T-cell (primary cell): Measurements from ENCODE around the gene KLF17. TPM values are rescaled to one million over a fixed set of nuclear protein-coding genes. Genes with fewer than 3 reads are reported as not detected.

Source experiments
- ATAC-seq, 4 experiments: fragments of 200-7000 bp in 3 of 4; fragments of 150-1000 bp in 1 of 4; cut with Tn5 transposase; replicated peaks in 1 of 4; 1 replicate in 3 of 4; 2 replicates in 1 of 4; pipeline ENCODE4 v1.10.0; 2021; ENCODE audit warnings: moderate library complexity in 3 of 4, mild to moderate bottlenecking in 2 of 4, moderate number of reproducible peaks in 1 of 4
- CTCF ChIA-PET, 2 donors: fragments of 300-600 bp; sonication (Branson Sonifier 250); formaldehyde crosslinking; loops; one replicate each; lab custom pipeline; 2022; ENCODE audit warnings: antibody characterized with exemption in 2 of 2; lab: Charles Lee
- POLR2A ChIA-PET, 2 donors: fragments of 300-600 bp; sonication (Branson Sonifier 250); formaldehyde crosslinking; loops; one replicate each; lab custom pipeline; 2022; ENCODE audit warnings: antibody characterized with exemption in 2 of 2; lab: Charles Lee
- DNase-seq, 35 experiments: peaks; one replicate each; pipeline versions ENCODE4 v3.0.0 to v3.0.0-alpha.2; 2013 to 2023
- H3K27ac ChIP-seq: one replicate; pipeline ENCODE4 v1.5.1; 2013; ENCODE audit warnings: low read length
- H3K27me3 ChIP-seq, 2 experiments: replicated peaks in 1 of 2; 1 replicate in 1 of 2; 2 replicates in 1 of 2; pipeline versions ENCODE4 v1.6.1 to v1.7.0; 2013; ENCODE audit warnings: low read length in 1 of 2, mixed read lengths in 1 of 2; ENCODE audit not compliant: control insufficient read depth in 2 of 2, insufficient read depth in 2 of 2; ENCODE audit errors: extremely low read depth in 1 of 2
- H3K36me3 ChIP-seq, 2 donors: 1 replicate in 1 of 2; 2 replicates in 1 of 2; pipeline versions ENCODE4 v1.6.1 to v1.7.0; 2013; ENCODE audit warnings: low read length in 1 of 2; ENCODE audit not compliant: control insufficient read depth in 2 of 2, insufficient read depth in 1 of 2; ENCODE audit errors: extremely low read depth in 1 of 2
- H3K4me1 ChIP-seq, 2 experiments: 1 replicate in 1 of 2; 2 replicates in 1 of 2; pipeline versions ENCODE4 v1.6.1 to v1.7.0; 2013; ENCODE audit warnings: low read length in 2 of 2, mixed read lengths in 1 of 2; ENCODE audit not compliant: insufficient read depth in 2 of 2, control insufficient read depth in 1 of 2; ENCODE audit errors: extremely low read depth in 1 of 2
- H3K4me3 ChIP-seq, 2 donors: 1 replicate in 1 of 2; 2 replicates in 1 of 2; pipeline versions ENCODE4 v1.5.1 to v1.7.0; 2013; ENCODE audit warnings: mild to moderate bottlenecking in 2 of 2, low read length in 1 of 2, moderate library complexity in 1 of 2; ENCODE audit not compliant: control insufficient read depth in 1 of 2; ENCODE audit errors: extremely low read depth in 1 of 2
- H3K9me3 ChIP-seq: 2 replicates; pipeline ENCODE4 v1.7.0; 2013
- H3K27ac Mint-ChIP-seq, 2 donors: one replicate each; pipeline ENCODE4 v1.8.0; 2020 to 2021; ENCODE audit warnings: mild to moderate bottlenecking in 2 of 2, mixed read lengths in 2 of 2
- H3K27me3 Mint-ChIP-seq, 2 donors: one replicate each; pipeline ENCODE4 v1.8.0; 2021 to 2022; ENCODE audit warnings: mixed read lengths in 2 of 2
- H3K36me3 Mint-ChIP-seq: one replicate; pipeline ENCODE4 v1.8.0; 2021; ENCODE audit warnings: mixed read lengths
- H3K4me1 Mint-ChIP-seq, 3 donors: one replicate each; pipeline ENCODE4 v1.8.0; 2020 to 2022; ENCODE audit warnings: mixed read lengths in 3 of 3, mild to moderate bottlenecking in 1 of 3
- H3K4me3 Mint-ChIP-seq, 3 donors: one replicate each; pipeline ENCODE4 v1.8.0; 2020 to 2022; ENCODE audit warnings: mild to moderate bottlenecking in 3 of 3, mixed read lengths in 3 of 3, moderate library complexity in 3 of 3
- H3K9me3 Mint-ChIP-seq, 3 donors: one replicate each; pipeline ENCODE4 v1.8.0; 2020 to 2022; ENCODE audit warnings: mixed read lengths in 3 of 3
- WGBS: methylation state at CpG from one replicate; pipeline ENCODE4 v1.1.5; 2013; ENCODE audit warnings: missing lambda C conversion rate; ENCODE audit not compliant: insufficient coverage; 5-methylcytosine and 5-hydroxymethylcytosine counted together
- total RNA-seq, 35 experiments: library from RNA in 6 of 35; stranded (reverse) in 6 of 35; fragments of 120-200 nt in 1 of 35; gene quantifications; one replicate each; pipeline versions ENCODE4 v1.2.1 to v1.2.4 and lab custom pipeline; 2013 to 2026

The KLF17 gene
- total RNA-seq, 5 donors from 2014 or later (not counting 1 experiment from before 2014, with no cell fraction given): not detected

- ATAC-seq: no peak
Measured at GRCh38 chr1:44141531-44141930, 22.9 kb downstream of the KLF17 start, which contains the start of gene KLF18. TSS of gene KLF18 (minus strand) at chr1:44141631. CDS start at chr1:44141631, 0 bp downstream.

DNA sequence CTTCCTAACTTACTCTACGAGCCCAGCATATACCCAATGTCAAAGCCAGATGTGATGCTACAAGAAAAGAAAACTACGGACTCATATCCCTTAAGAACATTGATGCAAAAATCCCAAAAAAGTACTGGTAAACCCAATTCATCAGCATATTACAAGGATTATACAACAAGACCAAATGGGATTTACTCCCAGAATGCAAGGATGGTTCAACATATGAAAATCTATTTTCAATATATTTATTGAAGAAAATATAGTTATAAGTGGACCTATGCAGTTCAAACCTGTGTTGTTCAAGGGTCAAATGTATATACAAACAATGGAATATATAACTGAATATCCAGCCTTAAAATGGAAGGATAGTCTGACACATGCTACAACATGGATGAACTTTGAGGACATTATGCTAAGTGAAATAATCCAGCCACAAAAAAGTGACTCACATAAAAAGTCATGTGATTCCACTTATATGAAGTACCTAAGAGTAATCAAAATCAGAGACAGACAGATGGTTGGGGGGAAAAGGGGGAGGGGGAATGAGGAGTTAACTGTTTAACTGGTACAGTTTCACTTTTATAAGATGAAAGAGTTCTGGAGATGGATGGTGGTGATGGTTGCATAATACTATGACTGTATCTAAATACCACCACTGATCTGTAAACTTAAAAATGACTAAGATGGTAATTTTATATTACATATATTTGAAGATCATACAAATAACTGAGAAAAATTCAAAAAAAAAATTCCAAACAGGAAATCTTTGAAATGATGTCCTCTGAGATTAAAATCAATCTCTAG, 26.5 kb downstream of the KLF17 start:
- POLR2A ChIA-PET: no interaction called here
- Histone ChIP-seq H3K27me3 (peaks cover 0 to 10% of the 10 kb centered on the region in 2 experiments), H3K4me1 (no peaks in the 10 kb centered on the region), H3K4me3 (no peak overlapping the region), H3K36me3 (no peaks in the 10 kb centered on the region), H3K9me3 (no peaks in the 10 kb centered on the region), H3K27ac (no peak overlapping the region)
- H3K4me1 Mint-ChIP-seq: no peaks in the 10 kb centered on the region
- H3K4me3 Mint-ChIP-seq: no peak overlapping the region
- H3K27ac Mint-ChIP-seq: no peak overlapping the region
- ATAC-seq (no peak), DNase-seq (no peak)
- peaks cover 3 to 5% of the 10 kb centered on the region in 2 donors for H3K27me3 Mint-ChIP-seq
- 100% methylated on average over 1 of the region's 2 CpGs for WGBS
- CTCF ChIA-PET: no interaction called here
- H3K36me3 Mint-ChIP-seq: no peaks in the 10 kb centered on the region
- H3K9me3 Mint-ChIP-seq: peaks cover 8 to 23% (median 19%) of the 10 kb centered on the region in 3 donors

More at GRCh38 chr1:44141531-44141930, 22.9 kb downstream of the KLF17 start, which contains the start of gene KLF18:
- Histone ChIP-seq H3K9me3 (no peaks in the 10 kb centered on the region), H3K4me3 (no peak within 1 kb of the TSS), H3K27ac (no peak within 1 kb of the TSS), H3K36me3 (no peaks in the 10 kb centered on the region), H3K27me3 (peaks cover 0 to 14% of the 10 kb centered on the region in 2 experiments), H3K4me1 (no peaks in the 10 kb centered on the region)
- H3K4me3 Mint-ChIP-seq: no peak within 1 kb of the TSS
- H3K4me1 Mint-ChIP-seq: no peaks in the 10 kb centered on the region
- H3K27me3 Mint-ChIP-seq: peaks cover 10 to 15% of the 10 kb centered on the region in 2 donors
- H3K27ac Mint-ChIP-seq: no peak within 1 kb of the TSS
- H3K9me3 Mint-ChIP-seq: peaks cover 8 to 18% (median 18%) of the 10 kb centered on the region in 3 donors
- no peaks in the 10 kb centered on the region for H3K36me3 Mint-ChIP-seq
- no peak for DNase-seq
- ChIA-PET CTCF (no interaction called here), POLR2A (no interaction called here)
- WGBS: no CpG with 5 or more reads among the region's 1 CpG

GRCh38 chr1:44146536-44147361, 28.1 kb downstream of the KLF17 start:
- Histone ChIP-seq H3K36me3 (no peaks in the 10 kb centered on the region), H3K4me1 (no peaks in the 10 kb centered on the region), H3K9me3 (no peaks in the 10 kb centered on the region), H3K27me3 (peaks cover 0 to 7% of the 10 kb centered on the region in 2 experiments), H3K4me3 (no peak overlapping the region), H3K27ac (no peak overlapping the region)
- ChIA-PET POLR2A (interaction anchor here in 1 of 2 donors (0.6 kb wide), 1 partner anchor 1597 kb away, joined by 3 read pairs; no protein-coding TSS in a partner anchor), CTCF (no interaction called here)
- WGBS: 92% methylated on average over 15 of the region's 28 CpGs
- H3K27ac Mint-ChIP-seq: no peak overlapping the region
- H3K4me1 Mint-ChIP-seq: no peaks in the 10 kb centered on the region
- H3K27me3 Mint-ChIP-seq: peaks cover 4 to 11% of the 10 kb centered on the region in 2 donors
- peaks cover 8 to 23% (median 19%) of the 10 kb centered on the region in 3 donors for H3K9me3 Mint-ChIP-seq
- ATAC-seq (no peak), DNase-seq (no peak)
- H3K4me3 Mint-ChIP-seq: no peak overlapping the region
- H3K36me3 Mint-ChIP-seq: no peaks in the 10 kb centered on the region

- Histone ChIP-seq H3K27ac (no peak overlapping the region), H3K4me1 (no peaks in the 10 kb centered on the region), H3K9me3 (no peaks in the 10 kb centered on the region), H3K27me3 (peaks cover 0 to 11% of the 10 kb centered on the region in 2 experiments), H3K4me3 (no peak overlapping the region), H3K36me3 (no peaks in the 10 kb centered on the region)
- CTCF ChIA-PET: no interaction called here
- Mint-ChIP-seq H3K36me3 (no peaks in the 10 kb centered on the region), H3K27me3 (peaks cover 8 to 17% of the 10 kb centered on the region in 2 donors), H3K4me3 (no peak overlapping the region), H3K9me3 (peaks cover 8 to 23% (median 19%) of the 10 kb centered on the region in 3 donors), H3K4me1 (no peaks in the 10 kb centered on the region), H3K27ac (no peak overlapping the region)
- DNase-seq: no peak
- no peak for ATAC-seq
- no CpG with 5 or more reads among the region's 3 CpGs for WGBS
- POLR2A ChIA-PET: interaction anchor here in 1 of 2 donors (0.6 kb wide), 1 partner anchor 1596 kb away, joined by 3 read pairs; no protein-coding TSS in a partner anchor
Measured at GRCh38 chr1:44147582-44147981, 29.0 kb downstream of the KLF17 start.

DNA sequence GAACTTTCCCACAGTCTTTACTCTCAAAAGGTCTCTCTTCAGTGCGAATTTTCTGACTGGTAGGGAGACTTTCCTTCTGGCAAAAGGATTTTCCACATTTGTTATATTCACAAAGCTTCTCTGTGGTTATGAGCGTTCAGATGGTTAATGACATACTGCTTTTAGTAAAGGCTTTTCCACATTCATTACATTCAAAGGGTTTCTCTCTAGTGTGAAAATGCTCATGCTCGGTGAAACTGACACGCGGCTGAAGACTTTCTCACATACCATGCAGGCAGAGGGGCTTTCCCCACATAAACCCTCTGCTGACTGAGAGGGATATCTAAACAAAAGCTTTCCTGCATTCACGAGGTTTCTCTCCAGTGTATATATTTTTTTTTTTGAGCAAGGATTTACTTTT, 32.7 kb downstream of the KLF17 start:
- H3K4me3 Mint-ChIP-seq: no peak overlapping the region
- no peaks in the 10 kb centered on the region for H3K36me3 Mint-ChIP-seq
- H3K27me3 Mint-ChIP-seq: peaks cover 9 to 24% of the 10 kb centered on the region in 2 donors
- no peak for DNase-seq
- H3K9me3 ChIP-seq: no peaks in the 10 kb centered on the region
- WGBS: no CpG with 5 or more reads among the region's 6 CpGs
- CTCF ChIA-PET: no interaction called here
- no peaks in the 10 kb centered on the region for H3K4me1 ChIP-seq
- H3K4me3 ChIP-seq: no peak overlapping the region
- H3K27ac ChIP-seq: no peak overlapping the region
- no peak overlapping the region for H3K27ac Mint-ChIP-seq
- POLR2A ChIA-PET: no interaction called here
- ATAC-seq: no peak
- H3K4me1 Mint-ChIP-seq: no peaks in the 10 kb centered on the region
- peaks cover 0 to 15% of the 10 kb centered on the region in 2 experiments for H3K27me3 ChIP-seq
- peaks cover 0 to 6% (median 3%) of the 10 kb centered on the region in 3 donors for H3K9me3 Mint-ChIP-seq
- no peaks in the 10 kb centered on the region for H3K36me3 ChIP-seq

GRCh38 chr1:44151808-44152207, 33.2 kb downstream of the KLF17 start:
- Mint-ChIP-seq H3K27ac (no peak overlapping the region), H3K27me3 (peaks cover 9 to 24% of the 10 kb centered on the region in 2 donors), H3K4me3 (no peak overlapping the region), H3K9me3 (peaks cover 0 to 2% (median 0%) of the 10 kb centered on the region in 3 donors), H3K4me1 (no peaks in the 10 kb centered on the region), H3K36me3 (no peaks in the 10 kb centered on the region)
- no CpG with 5 or more reads among the region's 1 CpG for WGBS
- POLR2A ChIA-PET: no interaction called here
- Histone ChIP-seq H3K27me3 (peaks cover 0 to 12% of the 10 kb centered on the region in 2 experiments), H3K4me1 (no peaks in the 10 kb centered on the region), H3K36me3 (no peaks in the 10 kb centered on the region), H3K4me3 (no peak overlapping the region), H3K9me3 (no peaks in the 10 kb centered on the region), H3K27ac (no peak overlapping the region)
- CTCF ChIA-PET: no interaction called here
- ATAC-seq (no peak), DNase-seq (no peak)
